HG03108 (cell line): ENCODE measurements around the gene TSPAN15.
"Not testable (repeated sequence)": the region's sequence is repeated elsewhere in the genome, so short reads cannot be mapped to it uniquely, and the experiment has no call there.

Experiments used
- ATAC-seq: cut with Tn5 transposase; IDR thresholded peaks from one replicate; pipeline ENCODE4 v1.9.1; 2021; ENCODE audit warnings: moderate library complexity; ENCODE audit not compliant: unreplicated experiment

TSPAN15 gene

DNA sequence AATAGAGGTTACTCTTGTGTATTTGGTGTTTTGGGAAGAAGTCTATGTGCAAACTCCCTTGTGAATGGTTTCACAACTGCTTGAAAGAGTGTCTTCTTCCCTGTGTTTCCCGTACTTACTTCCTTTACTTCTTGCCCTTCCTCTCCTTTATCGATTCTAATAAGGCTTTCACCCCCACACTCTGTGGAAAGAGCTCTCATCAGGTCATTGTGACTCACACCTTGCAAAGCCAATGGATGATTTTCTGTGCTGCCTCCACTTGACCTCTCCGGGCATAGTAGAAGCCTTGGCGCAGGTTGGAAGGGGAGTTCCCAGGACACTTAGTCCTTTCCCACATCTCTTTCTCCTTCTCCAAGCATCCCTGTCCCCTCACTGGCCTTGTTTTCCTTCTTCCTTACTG is 6.2 kb upstream of the TSPAN15 start:
- ATAC-seq, result no peak

DNA sequence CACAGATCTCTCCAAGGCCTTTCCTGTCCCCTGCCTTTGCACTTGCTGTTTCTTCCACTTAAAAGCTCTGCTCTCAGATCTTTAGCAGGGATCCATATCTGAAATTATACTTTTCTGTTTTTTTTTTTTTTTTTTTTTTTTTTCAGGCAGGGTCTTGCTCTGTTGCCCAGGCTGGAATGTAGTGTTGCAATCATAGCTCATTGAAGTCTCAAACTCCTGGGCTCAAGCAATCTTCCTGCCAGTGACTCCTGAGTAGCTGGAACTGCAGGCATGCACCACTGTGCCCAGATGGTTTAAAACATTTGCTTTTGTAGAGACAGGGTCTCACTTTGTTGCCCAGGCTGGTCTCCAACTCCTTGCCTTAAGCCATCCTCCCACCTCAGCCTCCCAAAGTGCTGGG is 5.0 kb upstream of the TSPAN15 start:
- no peak for ATAC-seq

DNA sequence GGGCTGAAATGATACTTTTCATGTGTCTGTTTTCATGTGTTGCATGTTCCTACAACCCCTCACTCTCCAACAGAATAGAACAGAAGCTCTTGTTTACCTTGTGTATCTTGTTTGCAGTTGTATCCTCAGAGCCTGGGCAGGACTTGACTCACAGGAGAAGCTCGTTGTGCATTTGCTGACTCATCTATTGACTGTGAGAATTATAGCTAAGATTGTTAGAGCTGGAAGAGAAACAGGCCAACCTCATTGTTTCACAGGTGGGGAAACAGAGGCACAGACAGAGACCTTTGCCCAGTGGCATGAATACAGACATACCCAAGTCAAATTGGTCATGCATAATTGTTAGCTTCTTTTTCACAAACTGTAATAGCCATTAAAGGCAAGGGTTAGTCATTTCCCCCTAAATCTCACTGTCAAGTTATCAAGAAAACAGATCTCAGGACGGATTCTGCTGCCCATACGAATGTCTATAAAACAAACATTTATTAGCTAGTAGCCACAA is 4.6 kb upstream of the TSPAN15 start:
- no peak for ATAC-seq

DNA sequence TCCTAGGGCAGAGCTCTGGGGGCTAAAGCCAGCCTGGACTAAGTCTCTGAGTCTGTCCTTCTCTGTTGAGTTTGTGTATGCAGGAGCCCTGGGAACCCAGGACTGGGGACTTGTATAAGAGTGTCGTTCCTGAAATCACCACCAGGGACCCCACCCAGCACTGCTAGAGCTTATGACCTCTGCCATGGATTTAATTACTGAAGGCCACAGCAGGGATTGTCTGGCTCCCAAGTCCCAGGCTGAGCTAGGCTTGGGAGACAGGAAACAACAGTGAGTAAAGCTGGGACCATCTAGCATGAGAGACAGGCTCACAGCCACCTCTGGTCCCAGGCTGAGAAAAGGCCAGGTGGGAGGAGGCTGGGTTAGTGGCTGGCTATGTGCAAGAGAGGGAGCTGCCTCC is 1.4 kb upstream of the TSPAN15 start:
- ATAC-seq, result no peak

DNA sequence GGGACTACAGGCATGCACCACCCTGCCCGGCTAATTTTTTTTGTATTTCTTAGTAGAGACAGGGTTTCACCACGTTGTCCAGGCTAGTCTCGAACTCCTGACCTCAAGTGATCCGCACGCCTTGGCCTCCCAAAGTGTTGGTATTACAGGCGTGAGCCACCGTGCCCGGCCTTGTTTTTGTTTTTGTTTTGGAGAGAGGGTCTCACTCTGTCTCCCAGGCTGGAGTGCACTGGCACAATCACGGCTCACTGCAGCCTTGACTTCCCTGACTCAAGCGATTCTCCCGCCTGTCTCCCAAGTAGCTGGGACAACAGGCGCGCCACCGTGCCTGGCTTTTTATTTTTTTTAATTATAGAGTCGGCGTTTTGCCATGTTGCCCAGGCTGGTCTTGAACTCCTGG is 870 bp upstream of the TSPAN15 start:
- not testable (repeated sequence) for ATAC-seq

DNA sequence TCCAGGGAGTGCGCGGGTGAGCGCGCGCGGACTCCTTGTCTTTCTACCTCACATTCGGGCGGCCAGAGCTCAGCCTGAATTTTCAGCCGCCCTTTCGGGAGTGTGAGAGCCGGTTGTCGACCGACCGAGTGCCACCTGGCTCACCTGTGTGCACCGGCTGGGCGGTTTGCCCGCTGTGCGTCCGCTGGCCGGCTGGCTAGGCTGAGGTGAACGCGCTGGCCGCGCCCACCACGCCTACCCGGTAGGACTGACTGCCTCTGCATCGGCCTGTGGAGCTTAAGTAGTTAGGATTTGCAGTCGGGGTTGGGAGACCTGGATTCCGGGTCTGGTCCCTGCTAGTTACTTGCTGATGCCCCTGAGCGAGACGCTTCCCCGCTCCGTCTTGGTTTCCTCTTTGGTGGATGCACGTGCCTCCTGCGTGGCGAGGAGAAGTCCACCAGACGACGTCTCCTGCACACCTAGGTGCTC is 553 bp downstream of the TSPAN15 start:
- no peak for ATAC-seq

DNA sequence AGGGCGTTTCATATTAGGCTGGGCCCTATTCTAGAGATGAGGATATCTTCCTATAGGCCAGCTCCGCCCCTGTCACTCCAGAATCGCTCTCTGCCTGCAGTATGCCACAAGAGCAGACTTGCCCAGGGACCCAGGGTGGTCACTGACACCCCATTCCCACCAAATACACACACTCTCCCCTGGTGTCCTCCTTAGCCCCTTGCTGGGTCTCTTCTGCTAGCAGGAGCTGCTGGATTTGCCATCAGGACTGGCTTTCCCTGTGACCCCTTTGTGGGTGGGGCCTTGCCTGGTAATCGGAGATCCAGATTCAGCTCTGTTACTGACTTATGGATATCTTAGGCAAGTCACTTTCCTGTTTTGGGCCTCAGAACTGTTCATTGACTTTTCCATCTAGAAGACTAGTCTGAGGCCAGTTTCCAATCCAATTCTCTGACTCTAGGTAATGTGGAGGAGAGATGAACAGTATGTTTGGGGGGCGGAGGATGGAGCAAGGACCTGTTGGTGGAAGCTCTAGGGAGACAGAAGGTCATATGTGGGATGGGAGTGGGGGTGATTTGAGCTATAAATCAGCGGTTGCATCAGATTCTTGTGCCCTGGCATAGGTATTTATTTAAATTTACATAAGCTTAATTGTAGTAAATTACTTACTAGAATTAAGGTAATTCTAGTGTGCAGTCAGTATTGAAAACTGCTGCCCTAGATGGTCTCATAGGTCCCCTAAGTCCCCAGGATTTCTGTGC is 1.6 kb downstream of the TSPAN15 start:
- ATAC-seq, result no peak

DNA sequence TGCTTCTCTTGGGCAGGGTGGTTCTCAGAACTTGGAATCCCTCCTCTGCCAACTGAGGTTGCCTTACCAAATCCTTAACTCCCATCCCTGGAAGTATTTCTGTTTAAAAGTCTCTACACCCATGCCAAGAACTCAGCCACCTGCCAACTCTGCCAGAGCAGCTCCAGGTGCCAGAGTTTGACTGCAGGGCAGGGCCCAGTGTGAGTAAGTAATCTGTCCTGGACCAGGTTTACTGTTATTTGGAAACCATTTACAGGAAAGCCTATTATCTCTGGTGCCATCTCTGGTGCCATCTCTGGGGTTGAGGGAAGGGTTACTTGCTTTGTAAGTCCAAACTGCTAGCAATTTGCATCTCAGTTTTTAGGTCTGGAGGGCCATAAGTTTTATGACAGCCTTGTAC is 2.5 kb downstream of the TSPAN15 start:
- ATAC-seq, result no peak

DNA sequence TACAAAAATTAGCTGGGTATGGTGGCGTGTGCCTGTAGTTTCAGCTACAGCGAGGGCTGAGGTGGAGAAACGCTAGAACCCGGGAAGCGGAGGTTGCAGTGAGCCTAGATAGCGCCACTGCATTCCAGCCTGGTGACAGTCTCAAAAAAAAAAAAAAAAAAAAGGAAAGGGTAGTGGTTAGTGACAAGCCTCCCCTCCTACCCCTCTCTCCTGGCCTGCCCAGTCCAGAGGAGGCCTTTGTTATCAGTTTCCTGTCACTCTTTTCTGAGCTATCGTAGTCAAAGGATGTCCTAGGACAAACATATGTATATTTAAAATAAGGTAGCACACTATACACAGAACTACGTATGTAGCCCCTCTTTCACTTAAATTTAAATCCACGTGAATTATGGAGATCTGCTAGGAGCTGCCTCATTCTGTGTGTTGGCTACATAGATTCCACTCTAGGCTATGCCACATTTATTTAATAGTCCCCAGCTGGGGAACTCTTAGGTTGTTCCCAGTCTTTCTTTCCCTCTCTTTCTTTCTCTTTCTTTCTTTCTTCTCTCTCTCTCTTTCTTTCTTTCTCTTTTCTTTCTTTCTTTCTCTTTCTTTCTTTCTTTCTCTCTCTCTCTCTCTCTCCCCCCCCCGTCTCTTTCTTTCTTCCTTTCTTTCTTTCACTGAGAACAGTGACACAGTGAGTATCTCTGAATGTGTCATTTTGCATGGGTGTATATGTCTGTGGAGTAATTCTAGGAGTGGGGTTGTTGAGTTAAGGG is 3.9 kb downstream of the TSPAN15 start:
- no peak for ATAC-seq

DNA sequence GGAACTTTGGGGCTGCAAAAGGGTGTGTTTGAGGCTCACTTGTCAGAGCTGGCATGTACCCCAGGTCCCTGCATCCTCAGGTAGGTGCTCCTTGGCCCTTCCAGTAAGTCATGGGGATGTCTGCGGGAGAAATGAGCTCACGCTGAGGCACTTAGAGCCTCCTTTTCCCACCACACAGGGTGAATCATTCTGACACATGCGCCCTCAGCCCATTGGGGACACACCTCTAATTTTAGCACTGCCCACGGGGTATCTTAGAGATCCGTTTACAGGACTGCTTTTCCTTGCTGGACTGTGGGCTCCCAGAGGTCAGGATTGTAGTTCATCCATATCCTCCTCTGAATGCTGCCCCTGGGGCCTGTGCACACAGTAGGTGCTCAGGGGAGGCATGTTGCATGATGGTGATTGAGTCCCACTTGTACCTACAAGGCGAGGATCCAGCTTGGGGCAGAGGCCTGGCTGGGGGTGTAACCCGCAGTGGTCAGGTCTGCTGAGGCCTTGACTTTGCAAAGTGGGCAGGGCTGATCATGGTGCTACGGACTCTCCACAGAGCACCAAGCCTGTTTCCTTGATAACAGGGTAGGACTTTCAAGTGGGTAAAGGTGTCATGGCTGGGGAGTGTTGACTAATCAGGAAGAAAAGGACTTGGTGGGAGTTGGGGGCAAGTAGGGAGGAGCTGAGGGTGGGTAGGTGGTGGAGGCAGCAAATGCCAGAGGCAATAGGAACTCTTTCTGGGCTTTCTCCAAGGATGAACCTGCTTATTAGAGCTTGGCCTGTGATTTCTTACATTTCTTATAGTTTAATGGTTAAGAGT is 5.8 kb downstream of the TSPAN15 start:
- no peak for ATAC-seq

DNA sequence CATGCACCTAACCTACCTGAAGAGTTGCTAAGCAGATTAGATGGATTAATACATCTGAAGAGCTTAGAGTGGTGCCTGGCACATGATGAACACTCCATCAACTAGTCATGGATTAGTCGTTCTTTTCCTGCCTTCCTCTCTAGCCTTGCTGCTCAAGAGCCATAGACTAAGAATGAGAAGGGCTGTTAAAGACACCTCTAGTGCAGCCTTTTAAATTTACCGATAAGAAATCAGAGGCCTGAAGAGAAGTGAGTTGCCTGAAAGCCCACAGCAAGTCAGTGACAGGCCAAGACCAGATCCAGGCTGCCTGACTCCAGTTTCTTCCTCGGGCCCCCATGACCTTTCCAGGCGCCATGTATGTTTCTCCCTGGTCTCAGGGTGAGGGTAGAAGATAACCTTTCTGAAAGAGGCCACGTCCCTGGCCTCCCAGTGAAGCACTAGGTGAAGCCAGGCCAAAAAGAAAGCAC is 6.5 kb downstream of the TSPAN15 start:
- ATAC-seq, result no peak

DNA sequence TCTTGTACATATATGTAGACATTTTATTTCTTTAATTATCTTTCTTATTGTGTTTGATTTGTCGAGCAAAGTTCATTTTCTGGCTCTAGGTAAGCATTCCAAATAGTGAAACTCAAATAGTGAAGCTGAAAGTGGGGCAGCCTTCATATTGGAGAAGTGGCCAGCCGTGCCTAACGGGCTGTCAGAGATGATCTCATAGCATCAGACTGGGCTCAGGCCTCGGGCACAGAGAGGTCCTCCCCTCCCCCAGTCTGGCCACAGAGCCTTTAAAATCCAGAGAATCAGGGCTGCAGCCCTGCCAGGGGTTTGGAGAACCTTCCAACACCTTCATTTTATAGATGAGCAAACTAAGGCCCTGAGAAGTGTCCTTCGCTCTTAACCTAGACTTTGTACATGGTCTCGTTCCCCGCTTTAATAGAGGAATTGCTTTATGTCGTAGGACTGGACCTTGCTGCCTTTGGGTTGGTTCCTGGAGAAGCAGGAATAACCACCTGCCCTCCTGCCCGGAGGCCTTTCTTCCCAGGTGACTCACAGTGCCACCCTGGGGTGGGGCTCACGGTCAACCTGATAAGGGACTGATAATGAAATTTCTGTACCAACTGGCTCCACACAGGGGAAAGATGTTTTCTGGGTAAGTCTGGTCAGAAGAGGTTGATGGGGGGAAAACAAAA is 7.3 kb downstream of the TSPAN15 start:
- no peak for ATAC-seq

DNA sequence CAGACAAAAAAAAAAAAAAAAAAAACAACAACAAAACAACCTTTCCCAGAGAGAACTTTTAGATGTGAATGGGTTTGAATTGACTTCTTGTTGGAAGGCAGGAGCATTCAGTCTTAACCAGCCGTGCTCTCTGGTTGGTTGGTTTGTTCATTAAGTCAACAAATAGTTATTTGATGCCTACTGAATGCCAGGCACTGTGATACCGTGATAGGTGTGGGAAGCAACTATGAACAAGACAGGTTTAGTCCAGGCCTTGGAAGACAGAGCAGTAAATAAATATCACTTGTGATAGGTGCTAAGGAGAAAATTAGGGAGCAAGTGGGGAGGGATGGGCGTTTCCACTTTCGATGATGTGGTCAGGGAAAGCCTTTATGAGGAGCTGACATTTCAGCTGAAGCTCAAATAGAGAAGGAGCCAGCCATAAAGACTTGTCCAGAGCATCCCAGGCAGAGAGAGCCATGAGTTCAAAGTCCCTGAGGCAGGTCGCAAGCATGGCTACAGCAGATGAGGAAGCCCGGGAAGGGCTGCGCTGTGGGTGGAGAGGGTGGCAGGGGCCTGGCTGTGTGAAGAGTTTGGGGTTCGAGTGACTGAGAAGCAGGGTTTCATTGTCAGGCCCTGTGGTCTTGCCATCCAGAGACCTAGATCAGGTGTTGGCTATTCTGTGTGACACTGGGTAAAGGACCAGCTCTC is 8.0 kb downstream of the TSPAN15 start:
- no peak for ATAC-seq

DNA sequence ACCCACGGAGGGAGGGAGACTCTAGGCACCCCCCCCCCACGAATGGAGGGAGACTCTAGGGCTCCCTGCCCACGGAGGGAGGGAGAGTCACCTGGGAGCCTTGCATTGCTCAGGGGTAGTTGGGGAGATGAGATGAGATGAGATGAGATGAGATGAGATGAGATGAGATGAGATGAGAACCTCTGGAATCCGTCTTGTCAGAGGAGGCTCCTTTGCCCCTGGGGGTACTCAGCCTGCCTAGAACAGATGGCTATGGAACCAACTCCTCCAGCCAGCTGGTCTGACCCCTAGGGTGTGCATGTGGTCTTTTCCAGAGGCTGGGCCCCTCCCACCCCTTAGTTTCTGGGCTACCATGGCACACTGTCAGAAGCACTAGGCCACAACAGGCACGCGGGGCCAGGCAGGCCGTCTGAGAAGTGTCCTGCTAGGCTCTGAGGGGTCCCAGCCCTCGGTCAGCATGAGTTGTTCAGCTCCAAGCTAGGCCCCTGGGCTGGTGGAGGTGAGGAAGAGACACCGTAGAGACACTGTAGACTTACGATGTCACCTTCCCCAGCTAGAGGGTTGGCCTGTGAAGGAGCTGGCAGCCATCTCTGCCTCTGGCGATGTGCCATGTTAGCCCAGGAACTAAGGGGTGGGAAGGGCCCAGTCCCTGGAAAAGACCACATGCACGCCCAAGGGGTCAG is 8.8 kb downstream of the TSPAN15 start:
- no peak for ATAC-seq

DNA sequence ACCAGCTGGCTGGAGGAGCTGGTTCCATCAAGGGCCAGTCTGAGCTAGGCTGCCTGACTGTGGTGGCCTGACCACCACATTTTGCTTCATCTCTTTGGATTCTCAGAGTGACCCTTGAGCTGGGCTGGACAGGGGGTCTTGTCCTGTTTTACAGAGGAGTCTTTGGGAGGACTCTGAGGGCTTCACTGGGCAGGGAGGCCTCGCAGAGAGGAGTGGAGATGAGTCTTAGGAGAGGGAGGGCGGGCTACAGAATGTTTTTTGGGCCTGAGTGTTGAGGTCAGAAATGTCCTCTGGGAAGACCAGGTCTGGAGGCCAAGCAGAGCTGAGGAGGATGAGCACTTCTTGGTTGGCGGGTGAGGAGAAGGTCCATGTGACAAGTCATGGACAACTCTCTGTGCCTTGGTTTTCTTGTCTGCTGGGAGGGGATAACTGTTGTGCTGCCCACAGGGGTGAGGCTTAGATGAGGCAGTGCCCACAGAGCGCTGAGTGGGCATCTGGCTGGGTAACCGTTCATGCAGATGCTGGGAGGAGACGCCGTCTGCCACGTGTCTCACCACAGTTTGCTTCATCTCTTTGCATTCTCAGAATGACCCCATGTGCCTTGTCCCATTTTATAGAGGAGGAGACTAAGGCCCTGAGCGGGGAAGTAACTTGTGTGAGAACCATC is 9.4 kb downstream of the TSPAN15 start:
- ATAC-seq, result no peak

DNA sequence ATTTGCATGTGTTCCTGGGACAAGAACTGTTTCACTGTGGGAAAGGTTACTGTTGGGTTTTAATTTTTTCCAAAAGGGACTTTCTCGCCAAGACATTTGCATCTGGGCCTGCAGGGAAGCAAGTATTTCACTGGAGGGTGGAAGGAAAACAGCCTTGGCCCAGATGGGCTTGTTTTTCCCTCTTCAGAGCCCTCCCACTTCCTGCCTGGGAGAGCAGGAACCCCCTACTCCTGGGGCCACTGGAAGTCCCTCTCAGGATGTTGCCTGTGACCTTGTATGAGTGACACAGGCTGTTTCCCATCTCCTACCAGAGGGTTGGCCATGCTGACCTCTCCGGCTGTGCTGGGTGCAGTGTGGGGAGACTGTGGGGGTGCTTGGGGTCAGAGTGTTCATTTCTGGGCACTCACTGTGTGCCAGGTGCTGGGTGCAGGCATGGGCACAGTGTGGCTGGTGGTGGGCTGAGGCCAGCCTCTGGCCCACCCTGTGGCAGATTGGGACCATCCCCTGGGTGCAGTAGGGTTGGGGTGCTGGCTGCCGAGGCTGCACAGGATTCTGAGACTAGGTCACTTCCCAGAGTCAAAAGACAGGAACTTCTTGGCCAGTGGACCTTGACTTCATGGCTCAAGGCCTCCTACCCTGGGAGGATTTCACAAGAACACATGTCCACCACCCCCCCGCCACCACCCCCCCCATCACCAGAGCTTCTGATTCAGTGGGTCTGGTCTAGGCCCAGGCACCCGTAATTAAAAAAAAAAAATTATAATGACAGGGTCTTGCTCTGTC is 10.2 kb downstream of the TSPAN15 start:
- ATAC-seq, result no peak

DNA sequence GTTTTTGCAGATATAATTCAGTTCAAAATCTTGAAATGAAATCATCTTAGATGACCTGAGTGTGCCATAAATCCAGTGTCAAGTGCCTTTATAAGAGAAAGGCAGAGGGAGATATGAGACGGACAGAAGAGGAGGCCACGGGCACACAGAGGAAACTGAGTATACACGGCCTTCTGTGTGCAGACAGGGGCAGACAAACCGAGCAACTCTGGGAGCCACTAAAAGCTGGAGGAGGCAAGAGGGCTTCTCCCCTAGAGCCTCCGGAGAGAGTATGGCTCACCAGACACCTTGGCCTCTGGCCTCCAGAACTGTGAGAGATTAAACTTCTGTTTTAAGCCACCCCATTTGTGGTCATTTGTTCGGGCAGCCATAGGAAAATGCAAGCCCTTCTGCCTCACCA is 12.6 kb downstream of the TSPAN15 start:
- ATAC-seq, result no peak

DNA sequence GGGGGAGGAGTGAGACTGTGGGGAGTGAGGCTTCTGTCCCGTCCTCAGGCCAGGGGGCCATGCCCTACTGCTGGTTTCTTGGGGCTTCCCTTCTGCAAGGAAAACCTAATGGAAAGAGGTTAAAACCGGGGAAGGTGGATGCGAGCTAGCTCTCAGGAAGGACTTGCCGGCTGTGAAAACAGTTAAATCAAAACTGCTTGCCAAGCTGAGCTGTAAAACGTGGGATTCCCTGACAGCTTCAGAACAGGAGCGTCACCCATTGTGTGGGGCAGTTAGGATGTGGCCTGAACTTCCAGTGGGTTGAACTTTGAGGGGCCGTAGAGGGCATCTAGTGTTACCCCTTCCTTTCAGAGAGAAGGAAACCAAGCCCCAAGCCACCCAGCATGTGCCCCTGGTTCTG is 13.1 kb downstream of the TSPAN15 start:
- ATAC-seq, result no peak
